ENCODE data around the gene PIP4K2A.
"Not testable (repeated sequence)": the region's sequence is repeated elsewhere in the genome, so short reads cannot be mapped to it uniquely, and the experiment has no call there.

DNA sequence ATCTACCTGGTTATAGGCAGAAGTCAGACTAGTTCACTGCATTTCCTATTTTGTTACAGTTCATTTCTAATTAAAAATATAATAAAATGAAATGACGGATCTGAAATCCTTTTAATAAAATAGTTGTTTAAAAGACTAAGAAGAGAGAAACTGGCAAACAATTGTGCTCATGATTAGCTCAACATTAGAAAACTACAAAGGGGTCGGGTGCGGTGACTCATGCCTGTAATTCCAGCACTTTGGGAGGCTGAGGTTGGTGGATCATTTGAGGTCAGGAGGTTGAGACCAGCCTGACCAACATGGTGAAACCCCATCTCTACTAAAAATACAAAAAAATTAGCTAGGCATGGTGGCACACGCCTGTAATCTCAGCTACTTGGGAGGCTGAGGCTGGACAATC lies 27.3 kb upstream of the PIP4K2A start:
- not testable (repeated sequence) for TF ChIP-seq POLR2A (IDR thresholded peaks at IDR 0.05)
- TF ChIP-seq, protein P1, sequence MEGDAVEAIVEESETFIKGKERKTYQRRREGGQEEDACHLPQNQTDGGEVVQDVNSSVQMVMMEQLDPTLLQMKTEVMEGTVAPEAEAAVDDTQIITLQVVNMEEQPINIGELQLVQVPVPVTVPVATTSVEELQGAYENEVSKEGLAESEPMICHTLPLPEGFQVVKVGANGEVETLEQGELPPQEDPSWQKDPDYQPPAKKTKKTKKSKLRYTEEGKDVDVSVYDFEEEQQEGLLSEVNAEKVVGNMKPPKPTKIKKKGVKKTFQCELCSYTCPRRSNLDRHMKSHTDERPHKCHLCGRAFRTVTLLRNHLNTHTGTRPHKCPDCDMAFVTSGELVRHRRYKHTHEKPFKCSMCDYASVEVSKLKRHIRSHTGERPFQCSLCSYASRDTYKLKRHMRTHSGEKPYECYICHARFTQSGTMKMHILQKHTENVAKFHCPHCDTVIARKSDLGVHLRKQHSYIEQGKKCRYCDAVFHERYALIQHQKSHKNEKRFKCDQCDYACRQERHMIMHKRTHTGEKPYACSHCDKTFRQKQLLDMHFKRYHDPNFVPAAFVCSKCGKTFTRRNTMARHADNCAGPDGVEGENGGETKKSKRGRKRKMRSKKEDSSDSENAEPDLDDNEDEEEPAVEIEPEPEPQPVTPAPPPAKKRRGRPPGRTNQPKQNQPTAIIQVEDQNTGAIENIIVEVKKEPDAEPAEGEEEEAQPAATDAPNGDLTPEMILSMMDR (IDR thresholded peaks at IDR 0.05) = not testable (repeated sequence)

Measured in body of pancreas (tissue), 4 donors.